ENCODE results near the gene VAMP1.

VAMP1 gene

GRCh38 chr12:6423267-6424007 lies 47.0 kb downstream of the VAMP1 start:
- DNase-seq = peak; percentile 85

- DNase-seq = no peak
Observed at GRCh38 chr12:6420364-6420763, 50.1 kb downstream of the VAMP1 start.

GRCh38 chr12:6418796-6419195 lies 51.7 kb downstream of the VAMP1 start:
- DNase-seq = no peak

GRCh38 chr12:6416596-6416995 lies 53.9 kb downstream of the VAMP1 start:
- DNase-seq = no peak

Data from CD4-positive, alpha-beta T cell treated with Interleukin-6 for 4 hours (primary cell).